Calu3 (cell line): ENCODE data around the gene GH2. TPM values are rescaled to one million over a fixed set of nuclear protein-coding genes. Genes with fewer than 3 reads are reported as not detected.

Source experiments
- BruUV-seq: library from RNA; stranded (reverse); fragments of 400-500 nt; replicated peaks from 2 replicates; lab custom pipeline; 2021; lab: Mats Ljungman, UMichigan
- CTCF ChIA-PET: fragments of 300-600 bp; sonication (Branson Sonifier 250); formaldehyde crosslinking; loops from one replicate; lab custom pipeline; 2022; ENCODE audit warnings: antibody characterized with exemption; lab: Charles Lee
- DNase-seq: peaks from one replicate; pipeline ENCODE4 v3.0.0; 2022
- H3K27ac Mint-ChIP-seq: one replicate; pipeline ENCODE4 v1.8.0; 2022; ENCODE audit warnings: mixed read lengths; ENCODE audit not compliant: unreplicated experiment
- H3K27me3 Mint-ChIP-seq: one replicate; pipeline ENCODE4 v1.8.0; 2022; ENCODE audit warnings: mixed read lengths; ENCODE audit not compliant: unreplicated experiment
- H3K36me3 Mint-ChIP-seq: one replicate; pipeline ENCODE4 v1.8.0; 2022; ENCODE audit warnings: mild to moderate bottlenecking, moderate library complexity, mixed read lengths; ENCODE audit not compliant: insufficient read depth, unreplicated experiment
- H3K4me1 Mint-ChIP-seq: one replicate; pipeline ENCODE4 v1.8.0; 2022; ENCODE audit warnings: mild to moderate bottlenecking, low read depth, mixed read lengths; ENCODE audit not compliant: unreplicated experiment
- H3K4me3 Mint-ChIP-seq: one replicate; pipeline ENCODE4 v1.8.0; 2022; ENCODE audit warnings: mild to moderate bottlenecking, low read depth, moderate library complexity, mixed read lengths; ENCODE audit not compliant: unreplicated experiment
- H3K9me3 Mint-ChIP-seq: one replicate; pipeline ENCODE4 v1.8.0; 2022; ENCODE audit warnings: low read depth, mixed read lengths; ENCODE audit not compliant: unreplicated experiment
- intact Hi-C: fragments of 100-400 bp; cut with micrococcal nuclease; formaldehyde crosslinking; loops from one replicate; pipeline ENCODE4 v1.10.0; 2022; ENCODE audit not compliant: unreplicated experiment
- total RNA-seq: library from RNA; stranded (reverse); gene quantifications from 2 replicates; pipeline ENCODE4 v1.2.3, GENCODE V29; 2022
- TF ChIP-seq, protein P1 (sequence below): fragments of 200-600 bp; IDR thresholded peaks from one replicate; pipeline ENCODE4 v1.8.0; 2022; ENCODE audit warnings: antibody characterized with exemption; ENCODE audit not compliant: unreplicated experiment

Gene GH2
- total RNA-seq, 1 experiment from 2014 or later, result not detected

DNA sequence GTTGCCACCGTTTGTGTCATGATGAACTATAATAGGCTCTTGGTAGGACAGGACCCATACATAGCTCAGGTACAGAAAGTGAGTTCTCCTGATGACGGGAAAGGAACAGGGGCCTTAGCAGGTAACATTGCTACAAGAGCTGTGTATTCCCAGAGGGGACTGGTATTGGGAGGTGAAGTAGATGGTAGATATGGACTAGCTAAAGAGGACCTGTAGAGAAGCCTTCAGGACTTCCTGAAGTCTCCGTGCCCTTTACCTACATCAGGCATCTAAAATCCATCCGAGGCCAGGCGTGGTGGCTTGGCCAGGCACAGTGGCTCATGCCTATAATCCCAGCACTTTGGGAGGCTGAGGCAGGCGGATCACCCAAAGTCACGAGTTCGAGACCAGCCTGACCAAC is 26.6 kb downstream of the GH2 start:
- Mint-ChIP-seq H3K27me3 (peaks cover 16% of the 10 kb centered on the region), H3K4me3 (no peak overlapping the region), H3K4me1 (no peaks in the 10 kb centered on the region), H3K27ac (no peak overlapping the region), H3K9me3 (no peaks in the 10 kb centered on the region), H3K36me3 (no peaks in the 10 kb centered on the region)
- CTCF ChIA-PET, result interaction anchor here (0.5 kb wide), 1 partner anchor 75 kb away, joined by 3 read pairs; no protein-coding TSS in a partner anchor
- intact Hi-C loops, result no loop called here
- no TSS peak for BruUV-seq
- no peak for DNase-seq
- TF ChIP-seq, protein P1, sequence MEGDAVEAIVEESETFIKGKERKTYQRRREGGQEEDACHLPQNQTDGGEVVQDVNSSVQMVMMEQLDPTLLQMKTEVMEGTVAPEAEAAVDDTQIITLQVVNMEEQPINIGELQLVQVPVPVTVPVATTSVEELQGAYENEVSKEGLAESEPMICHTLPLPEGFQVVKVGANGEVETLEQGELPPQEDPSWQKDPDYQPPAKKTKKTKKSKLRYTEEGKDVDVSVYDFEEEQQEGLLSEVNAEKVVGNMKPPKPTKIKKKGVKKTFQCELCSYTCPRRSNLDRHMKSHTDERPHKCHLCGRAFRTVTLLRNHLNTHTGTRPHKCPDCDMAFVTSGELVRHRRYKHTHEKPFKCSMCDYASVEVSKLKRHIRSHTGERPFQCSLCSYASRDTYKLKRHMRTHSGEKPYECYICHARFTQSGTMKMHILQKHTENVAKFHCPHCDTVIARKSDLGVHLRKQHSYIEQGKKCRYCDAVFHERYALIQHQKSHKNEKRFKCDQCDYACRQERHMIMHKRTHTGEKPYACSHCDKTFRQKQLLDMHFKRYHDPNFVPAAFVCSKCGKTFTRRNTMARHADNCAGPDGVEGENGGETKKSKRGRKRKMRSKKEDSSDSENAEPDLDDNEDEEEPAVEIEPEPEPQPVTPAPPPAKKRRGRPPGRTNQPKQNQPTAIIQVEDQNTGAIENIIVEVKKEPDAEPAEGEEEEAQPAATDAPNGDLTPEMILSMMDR, result no peak

DNA sequence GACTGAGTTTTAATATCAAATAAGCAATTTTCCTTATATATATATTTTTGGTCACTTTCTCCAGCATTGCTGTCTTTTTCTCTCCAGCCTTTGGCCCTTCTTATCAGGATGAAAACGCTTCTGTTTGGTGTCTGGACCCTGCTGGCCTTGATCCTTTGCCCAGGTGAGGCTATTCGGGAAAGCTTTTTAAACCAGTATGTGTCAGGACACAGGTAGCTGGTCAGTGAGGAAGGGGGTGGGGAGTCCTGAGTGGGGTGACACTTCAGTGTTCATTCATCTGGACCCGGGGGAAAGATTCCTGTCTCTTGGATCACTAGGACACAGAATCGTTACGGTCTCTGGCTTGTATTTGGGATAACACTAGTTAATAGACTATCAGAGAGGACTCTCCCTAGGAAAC is 27.0 kb downstream of the GH2 start:
- Mint-ChIP-seq H3K4me1 (no peaks in the 10 kb centered on the region), H3K4me3 (no peak overlapping the region), H3K9me3 (no peaks in the 10 kb centered on the region), H3K27ac (no peak overlapping the region), H3K27me3 (peaks cover 11% of the 10 kb centered on the region), H3K36me3 (no peaks in the 10 kb centered on the region)
- no TSS peak for BruUV-seq
- intact Hi-C loops, result no loop called here
- DNase-seq, result no peak
- TF ChIP-seq, protein P1, result no peak
- CTCF ChIA-PET, result interaction anchor here (0.5 kb wide), 1 partner anchor 75 kb away, joined by 3 read pairs; no protein-coding TSS in a partner anchor

DNA sequence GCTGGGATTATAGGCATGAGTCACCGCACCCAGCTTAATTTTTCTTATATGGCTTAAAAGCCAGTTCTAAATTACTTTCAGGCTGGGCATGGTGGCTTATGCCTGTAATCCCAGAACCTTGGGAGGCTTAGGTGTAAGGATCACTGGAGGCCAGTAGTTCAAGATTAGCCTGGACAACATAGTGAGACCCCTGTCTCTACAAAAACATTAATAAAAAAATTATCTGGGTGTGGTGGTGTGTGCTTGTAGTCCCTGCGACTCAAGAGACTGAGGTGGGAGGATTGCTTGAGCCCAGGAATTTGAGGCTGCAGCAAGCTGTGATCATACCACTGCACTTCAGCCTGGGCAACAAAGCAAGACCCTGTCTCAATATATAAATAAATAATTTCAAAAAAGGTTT is 28.5 kb downstream of the GH2 start:
- Mint-ChIP-seq H3K36me3 (peaks cover 9% of the 10 kb centered on the region), H3K4me3 (no peak overlapping the region), H3K9me3 (no peaks in the 10 kb centered on the region), H3K27ac (no peak overlapping the region), H3K4me1 (no peaks in the 10 kb centered on the region), H3K27me3 (no peaks in the 10 kb centered on the region)
- intact Hi-C loops, result no loop called here
- BruUV-seq, result no TSS peak
- TF ChIP-seq, protein P1, result no peak
- CTCF ChIA-PET, result no interaction called here
- DNase-seq, result no peak

DNA sequence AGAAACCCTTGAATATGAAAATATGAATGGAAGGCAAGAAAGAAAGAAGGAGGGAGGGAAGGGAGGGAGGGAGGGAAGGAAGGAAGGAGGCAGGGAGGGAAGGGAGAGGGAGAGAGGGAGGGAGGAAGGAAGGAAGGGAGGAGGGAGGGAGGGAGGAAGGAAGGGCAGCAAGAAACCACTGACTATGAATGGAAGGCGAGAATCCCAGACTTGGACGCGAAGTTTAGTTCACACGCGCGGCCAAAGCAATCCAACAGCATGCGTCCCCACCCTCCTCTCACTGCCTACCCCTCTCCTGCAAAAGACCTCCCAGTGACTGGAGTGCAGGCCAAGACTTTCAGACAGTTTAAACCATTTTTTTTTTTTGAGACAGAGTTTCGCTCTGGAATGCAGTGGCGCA is 31.3 kb downstream of the GH2 start:
- BruUV-seq, result no TSS peak
- CTCF ChIA-PET, result interaction anchor here (0.7 kb wide), 1 partner anchor 76 kb away, joined by 3 read pairs; the partner anchor contains the start of gene DDX42
- H3K27me3 Mint-ChIP-seq, result no peaks in the 10 kb centered on the region
- H3K36me3 Mint-ChIP-seq, result peaks cover 14% of the 10 kb centered on the region
- no peak for DNase-seq
- H3K4me1 Mint-ChIP-seq, result no peaks in the 10 kb centered on the region
- intact Hi-C loops, result no loop called here
- TF ChIP-seq, protein P1, result no peak
- H3K9me3 Mint-ChIP-seq, result no peaks in the 10 kb centered on the region
- no peak overlapping the region for H3K27ac Mint-ChIP-seq
- H3K4me3 Mint-ChIP-seq, result no peak overlapping the region
